ENCODE data around the gene ZNF324B.

GRCh38 chr19:58407658-58408151, 43.7 kb upstream of the ZNF324B start:
- TF ChIP-seq SUZ12 (IDR thresholded peaks at IDR 0.05; ENCODE audit: low read length) (no peak), MAFK (IDR thresholded peaks at IDR 0.05; ENCODE audit: low read depth, low read length) (no peak), HDAC2 (IDR thresholded peaks at IDR 0.05; ENCODE audit: borderline replicate concordance in 1 of 2, low read depth in 2 of 2, low read length in 2 of 2) (no peak), CHD2 (IDR thresholded peaks at IDR 0.05; ENCODE audit: low read length) (no peak), USF2 (IDR thresholded peaks at IDR 0.05; ENCODE audit: low read length) (no peak), GABPA (IDR thresholded peaks at IDR 0.05; ENCODE audit: borderline replicate concordance, insufficient read depth, low read length) (no peak), GTF2F1 (IDR thresholded peaks at IDR 0.05; ENCODE audit: borderline replicate concordance, low read depth, low read length) (no peak), SRF (IDR thresholded peaks at IDR 0.05; ENCODE audit: low read depth, low read length) (no peak), TAF1 (IDR thresholded peaks at IDR 0.05; ENCODE audit: low read depth, low read length) (no peak), CEBPB (IDR thresholded peaks at IDR 0.05; ENCODE audit: low read depth, low read length) (no peak), EZH2 (IDR thresholded peaks at IDR 0.05; ENCODE audit: low read depth, low read length, severe bottlenecking) (no peak), NANOG (IDR thresholded peaks at IDR 0.05; ENCODE audit: insufficient read depth, low read depth, low read length, poor library complexity, severe bottlenecking) (no peak)
- TF ChIP-seq, protein P1, sequence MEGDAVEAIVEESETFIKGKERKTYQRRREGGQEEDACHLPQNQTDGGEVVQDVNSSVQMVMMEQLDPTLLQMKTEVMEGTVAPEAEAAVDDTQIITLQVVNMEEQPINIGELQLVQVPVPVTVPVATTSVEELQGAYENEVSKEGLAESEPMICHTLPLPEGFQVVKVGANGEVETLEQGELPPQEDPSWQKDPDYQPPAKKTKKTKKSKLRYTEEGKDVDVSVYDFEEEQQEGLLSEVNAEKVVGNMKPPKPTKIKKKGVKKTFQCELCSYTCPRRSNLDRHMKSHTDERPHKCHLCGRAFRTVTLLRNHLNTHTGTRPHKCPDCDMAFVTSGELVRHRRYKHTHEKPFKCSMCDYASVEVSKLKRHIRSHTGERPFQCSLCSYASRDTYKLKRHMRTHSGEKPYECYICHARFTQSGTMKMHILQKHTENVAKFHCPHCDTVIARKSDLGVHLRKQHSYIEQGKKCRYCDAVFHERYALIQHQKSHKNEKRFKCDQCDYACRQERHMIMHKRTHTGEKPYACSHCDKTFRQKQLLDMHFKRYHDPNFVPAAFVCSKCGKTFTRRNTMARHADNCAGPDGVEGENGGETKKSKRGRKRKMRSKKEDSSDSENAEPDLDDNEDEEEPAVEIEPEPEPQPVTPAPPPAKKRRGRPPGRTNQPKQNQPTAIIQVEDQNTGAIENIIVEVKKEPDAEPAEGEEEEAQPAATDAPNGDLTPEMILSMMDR (IDR thresholded peaks at IDR 0.05; ENCODE audit: control extremely low read depth in 1 of 3, insufficient read depth in 1 of 3, low read depth in 1 of 3, low read length in 3 of 3): no peak
- TF ChIP-seq, protein P2, sequence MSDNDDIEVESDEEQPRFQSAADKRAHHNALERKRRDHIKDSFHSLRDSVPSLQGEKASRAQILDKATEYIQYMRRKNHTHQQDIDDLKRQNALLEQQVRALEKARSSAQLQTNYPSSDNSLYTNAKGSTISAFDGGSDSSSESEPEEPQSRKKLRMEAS (IDR thresholded peaks at IDR 0.05): peak; percentile 40

Data from H1 (cell line).